HEK293 (cell line): ENCODE data around the gene ANKRD11.

ENCODE experiments used
- CTCF ChIA-PET: fragments of 350-600 bp; formaldehyde crosslinking; extraction: SDS; loops from one replicate; lab custom pipeline; 2021; ENCODE audit warnings: antibody characterized with exemption; lab: Yijun Ruan, JAX
- POLR2A ChIA-PET: fragments of 300-600 bp; formaldehyde crosslinking; extraction: SDS; loops from one replicate; lab custom pipeline; 2020; ENCODE audit warnings: antibody characterized with exemption, inconsistent platforms; lab: Yijun Ruan, JAX
- H3K27ac ChIP-seq: fragments of 200-500 bp; sonication (Bioruptor generic); 2 replicates; pipeline ENCODE4 v1.5.1; 2014; ENCODE audit warnings: low read depth, low read length, control low read depth, inconsistent platforms; ENCODE audit errors: extremely low read depth
- H3K36me3 ChIP-seq, 2 experiments: fragments of 200-500 bp in 1 of 2; sonication (Bioruptor generic) in 1 of 2; 1 replicate in 1 of 2; 2 replicates in 1 of 2; pipeline ENCODE4 v1.5.1; 2014 to 2017; ENCODE audit warnings: inconsistent platforms in 2 of 2, low read length in 2 of 2; ENCODE audit not compliant: control insufficient read depth in 2 of 2, insufficient read depth in 1 of 2
- H3K4me1 ChIP-seq: fragments of 200-500 bp; sonication (Bioruptor generic); 2 replicates; pipeline ENCODE4 v1.5.1; 2014; ENCODE audit warnings: mild to moderate bottlenecking, low read length, inconsistent platforms; ENCODE audit not compliant: control insufficient read depth, insufficient read depth
- H3K4me3 ChIP-seq: 2 replicates; pipeline ENCODE4 v1.5.1; 2011; ENCODE audit warnings: low read depth, mild to moderate bottlenecking, control low read depth, low read length, moderate library complexity
- H3K9me3 ChIP-seq: fragments of 200-500 bp; sonication (Bioruptor generic); 2 replicates; pipeline ENCODE4 v1.5.1; 2014; ENCODE audit warnings: low read depth, low read length, inconsistent platforms; ENCODE audit not compliant: control insufficient read depth, insufficient read depth
- KLF8 ChIP-seq: fragments of 450-650 bp; formaldehyde crosslinking; IDR thresholded peaks from 2 replicates; pipeline ENCODE4 v1.5.1; 2016; ENCODE audit warnings: missing biosample characterization, missing genetic modification characterization
- MZF1 ChIP-seq: fragments of 450-650 bp; formaldehyde crosslinking; IDR thresholded peaks from 2 replicates; pipeline ENCODE4 v1.5.1; 2017; ENCODE audit warnings: missing biosample characterization, missing genetic modification characterization, borderline replicate concordance
- REPIN1 ChIP-seq: fragments of 450-650 bp; formaldehyde crosslinking; IDR thresholded peaks from 2 replicates; pipeline ENCODE4 v1.5.1; 2017; ENCODE audit warnings: missing biosample characterization, missing genetic modification characterization, low read depth
- ZBTB11 ChIP-seq: fragments of 450-650 bp; formaldehyde crosslinking; conservative IDR thresholded peaks from 2 replicates; pipeline ENCODE4 v1.5.1; 2016; ENCODE audit warnings: low read depth, missing biosample characterization, missing genetic modification characterization
- ZBTB17 ChIP-seq: fragments of 450-650 bp; formaldehyde crosslinking; IDR thresholded peaks from 2 replicates; pipeline ENCODE4 v1.5.1; 2016; ENCODE audit warnings: missing biosample characterization, missing genetic modification characterization
- ZBTB6 ChIP-seq: fragments of 450-650 bp; formaldehyde crosslinking; IDR thresholded peaks from 2 replicates; pipeline ENCODE4 v1.5.1; 2017; ENCODE audit warnings: missing biosample characterization, missing genetic modification characterization
- ZEB2 ChIP-seq: fragments of 450-650 bp; formaldehyde crosslinking; IDR thresholded peaks from 2 replicates; pipeline ENCODE4 v1.5.1; 2016; ENCODE audit warnings: missing biosample characterization, missing genetic modification characterization
- ZNF133 ChIP-seq: fragments of 450-650 bp; formaldehyde crosslinking; IDR thresholded peaks from 2 replicates; pipeline ENCODE4 v1.5.1; 2016; ENCODE audit warnings: missing biosample characterization, missing genetic modification characterization
- ZNF18 ChIP-seq: fragments of 450-650 bp; formaldehyde crosslinking; IDR thresholded peaks from 2 replicates; pipeline ENCODE4 v1.5.1; 2016; ENCODE audit warnings: missing biosample characterization, missing genetic modification characterization
- ZNF184 ChIP-seq: fragments of 450-650 bp; IDR thresholded peaks from 2 replicates; pipeline ENCODE4 v1.5.1; 2018; ENCODE audit warnings: missing biosample characterization, mild to moderate bottlenecking, missing genetic modification characterization
- ZNF2 ChIP-seq: fragments of 450-650 bp; formaldehyde crosslinking; IDR thresholded peaks from 2 replicates; pipeline ENCODE4 v1.5.1; 2016; ENCODE audit warnings: missing biosample characterization, missing genetic modification characterization
- ZNF350 ChIP-seq: fragments of 450-650 bp; formaldehyde crosslinking; IDR thresholded peaks from 2 replicates; pipeline ENCODE4 v1.5.0; 2017; ENCODE audit warnings: missing biosample characterization, mild to moderate bottlenecking, missing genetic modification characterization
- ZNF37A ChIP-seq: fragments of 450-650 bp; IDR thresholded peaks from 2 replicates; pipeline ENCODE4 v1.5.1; 2018; ENCODE audit warnings: missing biosample characterization, missing genetic modification characterization
- ZNF391 ChIP-seq: fragments of 450-650 bp; formaldehyde crosslinking; IDR thresholded peaks from 2 replicates; pipeline ENCODE4 v1.5.1; 2016; ENCODE audit warnings: low read depth, missing biosample characterization, missing genetic modification characterization, borderline replicate concordance
- ZNF521 ChIP-seq: fragments of 450-650 bp; formaldehyde crosslinking; IDR thresholded peaks from 2 replicates; pipeline ENCODE4 v1.5.1; 2017; ENCODE audit warnings: missing biosample characterization, mild to moderate bottlenecking, missing genetic modification characterization
- ZNF624 ChIP-seq: fragments of 450-650 bp; formaldehyde crosslinking; IDR thresholded peaks from 2 replicates; pipeline ENCODE4 v1.5.1; 2017; ENCODE audit warnings: missing biosample characterization, missing genetic modification characterization
- ZNF791 ChIP-seq: fragments of 450-650 bp; formaldehyde crosslinking; IDR thresholded peaks from 2 replicates; pipeline ENCODE4 v1.5.1; 2016; ENCODE audit warnings: missing biosample characterization, missing genetic modification characterization
- ZNF843 ChIP-seq: fragments of 450-650 bp; formaldehyde crosslinking; IDR thresholded peaks from 2 replicates; pipeline ENCODE4 v1.5.1; 2016; ENCODE audit warnings: missing biosample characterization, missing genetic modification characterization
- TF ChIP-seq, protein P1 (sequence below): fragments of 450-650 bp; formaldehyde crosslinking; IDR thresholded peaks from 2 replicates; pipeline ENCODE4 v1.5.1; 2016; ENCODE audit warnings: missing biosample characterization, missing genetic modification characterization
- TF ChIP-seq, protein P2 (sequence below): fragments of 450-650 bp; formaldehyde crosslinking; IDR thresholded peaks from 2 replicates; pipeline ENCODE4 v1.5.1; 2016; ENCODE audit warnings: missing biosample characterization, missing genetic modification characterization
- TF ChIP-seq, protein P3 (sequence below): fragments of 450-650 bp; formaldehyde crosslinking; IDR thresholded peaks from 2 replicates; pipeline ENCODE4 v1.5.1; 2016; ENCODE audit warnings: missing biosample characterization, missing genetic modification characterization

Gene ANKRD11

DNA sequence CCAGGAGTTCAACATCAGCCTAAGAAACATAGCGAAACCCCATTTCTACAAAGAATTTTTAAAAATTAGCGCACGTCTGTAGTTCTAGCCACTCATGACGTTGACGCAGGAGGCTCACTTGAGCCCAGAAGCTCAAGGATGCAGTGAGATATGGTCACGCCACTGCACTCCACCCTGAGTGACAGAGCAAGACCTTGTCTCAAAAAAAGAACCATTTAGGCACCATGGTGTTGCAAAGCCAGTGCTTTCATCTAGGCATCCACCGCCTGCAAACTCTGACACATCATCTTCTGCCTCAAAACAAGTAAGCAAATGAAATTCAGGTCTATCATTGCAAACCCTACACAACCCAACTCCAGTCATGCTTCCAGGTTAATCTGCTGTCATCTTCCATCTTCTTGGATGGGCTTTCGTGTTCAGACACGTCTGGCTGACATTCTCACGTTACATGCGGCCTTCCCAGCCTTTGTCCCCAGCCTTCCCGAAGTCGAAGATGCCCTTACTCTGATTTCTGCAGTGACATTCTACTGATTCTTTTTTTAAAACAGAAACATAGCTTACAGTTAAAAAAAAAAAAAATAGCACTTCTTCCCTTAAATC lies 8.9 kb downstream of the ANKRD11 start (continued):
- TF ChIP-seq, protein P1, sequence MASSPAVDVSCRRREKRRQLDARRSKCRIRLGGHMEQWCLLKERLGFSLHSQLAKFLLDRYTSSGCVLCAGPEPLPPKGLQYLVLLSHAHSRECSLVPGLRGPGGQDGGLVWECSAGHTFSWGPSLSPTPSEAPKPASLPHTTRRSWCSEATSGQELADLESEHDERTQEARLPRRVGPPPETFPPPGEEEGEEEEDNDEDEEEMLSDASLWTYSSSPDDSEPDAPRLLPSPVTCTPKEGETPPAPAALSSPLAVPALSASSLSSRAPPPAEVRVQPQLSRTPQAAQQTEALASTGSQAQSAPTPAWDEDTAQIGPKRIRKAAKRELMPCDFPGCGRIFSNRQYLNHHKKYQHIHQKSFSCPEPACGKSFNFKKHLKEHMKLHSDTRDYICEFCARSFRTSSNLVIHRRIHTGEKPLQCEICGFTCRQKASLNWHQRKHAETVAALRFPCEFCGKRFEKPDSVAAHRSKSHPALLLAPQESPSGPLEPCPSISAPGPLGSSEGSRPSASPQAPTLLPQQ (tag by site-specific recombination): peak; percentile 40; the same call in 1 of the 2 replicates
- TF ChIP-seq ZEB2 (tag by site-specific recombination) (0 out of 2 replicates have a peak, but pooled peaks have one; percentile 49), REPIN1 (no peak), ZBTB17 (tag by site-specific recombination) (peak; percentile 60)

GRCh38 chr16:89478576-89479221 lies 11.7 kb downstream of the ANKRD11 start:
- CTCF ChIA-PET: interaction anchor here (0.9 kb wide), 1 partner anchor 10 kb away, joined by 3 read pairs; no protein-coding TSS in a partner anchor
- no peak overlapping the region for H3K27ac ChIP-seq
- peaks cover 37% of the 10 kb centered on the region for H3K4me1 ChIP-seq
- POLR2A ChIA-PET: interaction anchor here (0.5 to 0.6 kb wide), 2 partner anchors 33 to 142 kb away, joined by 3 to 4 read pairs; no protein-coding TSS in a partner anchor
- no peaks in the 10 kb centered on the region for H3K36me3 ChIP-seq
- no peak overlapping the region for H3K4me3 ChIP-seq
- H3K9me3 ChIP-seq: no peaks in the 10 kb centered on the region
- TF ChIP-seq ZNF521 (no peak), ZBTB11 (tag by site-specific recombination) (no peak), ZNF18 (no peak), ZNF843 (tag by site-specific recombination) (no peak), ZNF37A (tag by site-specific recombination) (no peak), ZNF791 (tag by site-specific recombination) (no peak), ZNF624 (no peak), ZNF2 (tag by site-specific recombination) (no peak), ZNF350 (no peak), MZF1 (no peak), ZBTB6 (tag by site-specific recombination) (no peak), ZNF133 (tag by site-specific recombination) (no peak), ZNF391 (tag by site-specific recombination) (no peak), KLF8 (tag by site-specific recombination) (no peak; the same call in 1 of the 2 replicates), ZNF184 (tag by site-specific recombination) (no peak)
- TF ChIP-seq, protein P2, sequence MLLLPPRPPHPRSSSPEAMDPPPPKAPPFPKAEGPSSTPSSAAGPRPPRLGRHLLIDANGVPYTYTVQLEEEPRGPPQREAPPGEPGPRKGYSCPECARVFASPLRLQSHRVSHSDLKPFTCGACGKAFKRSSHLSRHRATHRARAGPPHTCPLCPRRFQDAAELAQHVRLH (tag by site-specific recombination): no peak
- TF ChIP-seq, protein P1 (tag by site-specific recombination): peak; percentile 45
- TF ChIP-seq, protein P3, sequence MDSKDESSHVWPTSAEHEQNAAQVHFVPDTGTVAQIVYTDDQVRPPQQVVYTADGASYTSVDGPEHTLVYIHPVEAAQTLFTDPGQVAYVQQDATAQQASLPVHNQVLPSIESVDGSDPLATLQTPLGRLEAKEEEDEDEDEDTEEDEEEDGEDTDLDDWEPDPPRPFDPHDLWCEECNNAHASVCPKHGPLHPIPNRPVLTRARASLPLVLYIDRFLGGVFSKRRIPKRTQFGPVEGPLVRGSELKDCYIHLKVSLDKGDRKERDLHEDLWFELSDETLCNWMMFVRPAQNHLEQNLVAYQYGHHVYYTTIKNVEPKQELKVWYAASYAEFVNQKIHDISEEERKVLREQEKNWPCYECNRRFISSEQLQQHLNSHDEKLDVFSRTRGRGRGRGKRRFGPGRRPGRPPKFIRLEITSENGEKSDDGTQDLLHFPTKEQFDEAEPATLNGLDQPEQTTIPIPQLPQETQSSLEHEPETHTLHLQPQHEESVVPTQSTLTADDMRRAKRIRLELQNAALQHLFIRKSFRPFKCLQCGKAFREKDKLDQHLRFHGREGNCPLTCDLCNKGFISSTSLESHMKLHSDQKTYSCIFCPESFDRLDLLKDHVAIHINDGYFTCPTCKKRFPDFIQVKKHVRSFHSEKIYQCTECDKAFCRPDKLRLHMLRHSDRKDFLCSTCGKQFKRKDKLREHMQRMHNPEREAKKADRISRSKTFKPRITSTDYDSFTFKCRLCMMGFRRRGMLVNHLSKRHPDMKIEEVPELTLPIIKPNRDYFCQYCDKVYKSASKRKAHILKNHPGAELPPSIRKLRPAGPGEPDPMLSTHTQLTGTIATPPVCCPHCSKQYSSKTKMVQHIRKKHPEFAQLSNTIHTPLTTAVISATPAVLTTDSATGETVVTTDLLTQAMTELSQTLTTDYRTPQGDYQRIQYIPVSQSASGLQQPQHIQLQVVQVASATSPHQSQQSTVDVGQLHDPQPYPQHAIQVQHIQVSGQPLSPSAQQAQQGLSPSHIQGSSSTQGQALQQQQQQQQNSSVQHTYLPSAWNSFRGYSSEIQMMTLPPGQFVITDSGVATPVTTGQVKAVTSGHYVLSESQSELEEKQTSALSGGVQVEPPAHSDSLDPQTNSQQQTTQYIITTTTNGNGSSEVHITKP (tag by site-specific recombination): peak; percentile 65
